ENCODE measurements around the gene TSPOAP1.

TSPOAP1 gene

GRCh38 chr17:58302919-58303585 lies 25.5 kb downstream of the TSPOAP1 start:
- no peak for DNase-seq

GRCh38 chr17:58302171-58302918 lies 26.2 kb downstream of the TSPOAP1 start:
- DNase-seq, result no peak

- no peak for DNase-seq
These were observed 27.0 kb downstream of the TSPOAP1 start for GRCh38 chr17:58301504-58302150.

- DNase-seq, result no peak
These were observed 28.3 kb downstream of the TSPOAP1 start for GRCh38 chr17:58300336-58300735.

- no peak for DNase-seq
These were observed 34.6 kb downstream of the TSPOAP1 start for GRCh38 chr17:58294034-58294433.

- DNase-seq, result no peak
These were observed 37.3 kb downstream of the TSPOAP1 start for GRCh38 chr17:58291246-58291645.

- DNase-seq, result no peak
These were observed 38.7 kb downstream of the TSPOAP1 start for GRCh38 chr17:58289869-58290268.

- DNase-seq, result no peak
These were observed 43.2 kb downstream of the TSPOAP1 start for GRCh38 chr17:58285422-58285810.

GRCh38 chr17:58284613-58285421 lies 43.8 kb downstream of the TSPOAP1 start:
- DNase-seq, result no peak

- no peak for DNase-seq
These were observed 44.7 kb downstream of the TSPOAP1 start for GRCh38 chr17:58283674-58284612.

GRCh38 chr17:58282442-58282841 lies 46.2 kb downstream of the TSPOAP1 start:
- no peak for DNase-seq

GRCh38 chr17:58281511-58282011 lies 47.0 kb downstream of the TSPOAP1 start:
- no peak for DNase-seq

- DNase-seq, result no peak
These were observed 47.9 kb downstream of the TSPOAP1 start, which contains the start of gene MPO for GRCh38 chr17:58280480-58281217. MPO (minus strand) TSS chr17:58280935; CDS start chr17:58280758, 177 bp downstream.

- DNase-seq, result peak in 1 of 5 experiments; percentile 20
These were observed 48.7 kb downstream of the TSPOAP1 start for GRCh38 chr17:58279736-58280479.

- DNase-seq, result no peak
These were observed 49.4 kb downstream of the TSPOAP1 start for GRCh38 chr17:58279016-58279711.

- DNase-seq, result no peak
These were observed 50.0 kb downstream of the TSPOAP1 start for GRCh38 chr17:58278661-58279015.

- DNase-seq, result no peak
These were observed 50.6 kb downstream of the TSPOAP1 start for GRCh38 chr17:58277802-58278595.

- DNase-seq, result peak in 1 of 5 experiments; percentile 34
These were observed 51.3 kb downstream of the TSPOAP1 start for GRCh38 chr17:58277107-58277801.

Measured in T-helper 2 cell (primary cell).